PC-9 (cell line): ENCODE results near the gene SSBP2.

Experiments used
- EZH2 ChIP-seq: fragments of 200-600 bp; sonication (generic); IDR thresholded peaks from 2 replicates; pipeline ENCODE4 v1.8.0; 2017; ENCODE audit warnings: antibody characterized with exemption, low read depth
- TF ChIP-seq, protein P1 (sequence below): fragments of 200-600 bp; sonication (generic); conservative IDR thresholded peaks from 2 replicates; pipeline ENCODE4 v1.6.1; 2017; ENCODE audit warnings: mixed run types, antibody characterized with exemption, mild to moderate bottlenecking, moderate library complexity

DNA sequence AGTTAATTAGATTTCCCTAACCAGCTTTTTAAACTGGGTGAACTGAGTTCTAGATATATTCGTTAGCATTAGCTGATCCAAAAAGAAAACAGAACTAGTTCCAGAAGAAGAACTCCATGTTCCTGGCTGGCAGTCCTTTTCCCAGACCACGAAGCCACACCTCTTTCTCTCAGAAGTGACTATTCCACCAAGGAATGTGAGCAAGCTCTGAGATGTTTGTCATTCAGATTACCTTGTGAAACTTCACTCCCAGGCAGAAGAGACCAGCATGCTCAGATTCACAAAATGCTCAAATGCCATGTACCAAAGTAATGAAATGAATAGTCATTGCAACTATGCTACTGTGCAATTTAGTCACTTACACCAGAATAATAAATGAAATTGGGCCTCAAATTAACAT lies 4.4 kb upstream of the SSBP2 start:
- TF ChIP-seq, protein P1, sequence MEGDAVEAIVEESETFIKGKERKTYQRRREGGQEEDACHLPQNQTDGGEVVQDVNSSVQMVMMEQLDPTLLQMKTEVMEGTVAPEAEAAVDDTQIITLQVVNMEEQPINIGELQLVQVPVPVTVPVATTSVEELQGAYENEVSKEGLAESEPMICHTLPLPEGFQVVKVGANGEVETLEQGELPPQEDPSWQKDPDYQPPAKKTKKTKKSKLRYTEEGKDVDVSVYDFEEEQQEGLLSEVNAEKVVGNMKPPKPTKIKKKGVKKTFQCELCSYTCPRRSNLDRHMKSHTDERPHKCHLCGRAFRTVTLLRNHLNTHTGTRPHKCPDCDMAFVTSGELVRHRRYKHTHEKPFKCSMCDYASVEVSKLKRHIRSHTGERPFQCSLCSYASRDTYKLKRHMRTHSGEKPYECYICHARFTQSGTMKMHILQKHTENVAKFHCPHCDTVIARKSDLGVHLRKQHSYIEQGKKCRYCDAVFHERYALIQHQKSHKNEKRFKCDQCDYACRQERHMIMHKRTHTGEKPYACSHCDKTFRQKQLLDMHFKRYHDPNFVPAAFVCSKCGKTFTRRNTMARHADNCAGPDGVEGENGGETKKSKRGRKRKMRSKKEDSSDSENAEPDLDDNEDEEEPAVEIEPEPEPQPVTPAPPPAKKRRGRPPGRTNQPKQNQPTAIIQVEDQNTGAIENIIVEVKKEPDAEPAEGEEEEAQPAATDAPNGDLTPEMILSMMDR = no peak
- TF ChIP-seq EZH2 = no peak
